Mesendoderm (in vitro differentiated cells): Measurements from ENCODE around the gene RALGDS.
"Not testable (repeated sequence)": the region's sequence is repeated elsewhere in the genome, so short reads cannot be mapped to it uniquely, and the experiment has no call there.

Experiments used
- DNase-seq: peaks from one replicate; pipeline ENCODE4 v3.0.0; 2013
- H2AK5ac ChIP-seq: 2 replicates; pipeline ENCODE4 v1.6.1; 2013; ENCODE audit warnings: low read length, inconsistent platforms
- H2BK120ac ChIP-seq: 2 replicates; pipeline ENCODE4 v1.6.1; 2013; ENCODE audit warnings: low read depth, mild to moderate bottlenecking, low read length, moderate library complexity, mixed read lengths
- H2BK15ac ChIP-seq: replicated peaks from 2 replicates; pipeline ENCODE4 v1.6.1; 2013; ENCODE audit warnings: low read depth, mild to moderate bottlenecking, moderate library complexity
- H2BK5ac ChIP-seq: 2 replicates; pipeline ENCODE4 v1.6.1; 2013; ENCODE audit warnings: low read length, inconsistent platforms
- H3K18ac ChIP-seq: 2 replicates; pipeline ENCODE4 v1.6.1; 2013; ENCODE audit warnings: mild to moderate bottlenecking, low read length, mixed read lengths
- H3K23ac ChIP-seq: one replicate; pipeline ENCODE4 v1.6.1; 2013; ENCODE audit warnings: low read length
- H3K27ac ChIP-seq: 2 replicates; pipeline ENCODE4 v1.5.1; 2013; ENCODE audit warnings: low read depth, mild to moderate bottlenecking, inconsistent platforms, low read length, moderate library complexity
- H3K27me3 ChIP-seq: 2 replicates; pipeline ENCODE4 v1.6.1; 2013; ENCODE audit warnings: low read length, control low read depth, mild to moderate bottlenecking, inconsistent platforms; ENCODE audit not compliant: insufficient read depth, poor library complexity
- H3K36me3 ChIP-seq: 2 replicates; pipeline ENCODE4 v1.6.1; 2013; ENCODE audit warnings: low read length, inconsistent platforms; ENCODE audit not compliant: control insufficient read depth, insufficient read depth
- H3K4ac ChIP-seq: one replicate; pipeline ENCODE4 v1.6.1; 2013; ENCODE audit warnings: low read depth, mild to moderate bottlenecking, low read length, moderate library complexity
- H3K4me1 ChIP-seq: 2 replicates; pipeline ENCODE4 v1.6.1; 2013; ENCODE audit warnings: low read depth, low read length, inconsistent platforms; ENCODE audit not compliant: control insufficient read depth
- H3K4me2 ChIP-seq: 2 replicates; pipeline ENCODE4 v1.6.1; 2013; ENCODE audit warnings: low read length
- H3K4me3 ChIP-seq: 2 replicates; pipeline ENCODE4 v1.5.1; 2013; ENCODE audit warnings: mild to moderate bottlenecking, low read length
- H3K56ac ChIP-seq: one replicate; pipeline ENCODE4 v1.6.1; 2013; ENCODE audit warnings: low read length
- H3K79me1 ChIP-seq: 2 replicates; pipeline ENCODE4 v1.6.1; 2013; ENCODE audit warnings: low read length, inconsistent platforms
- H3K79me2 ChIP-seq: 2 replicates; pipeline ENCODE4 v1.6.1; 2013; ENCODE audit warnings: mild to moderate bottlenecking, low read length; ENCODE audit not compliant: control insufficient read depth, insufficient read depth
- H3K9ac ChIP-seq: 2 replicates; pipeline ENCODE4 v1.6.1; 2013; ENCODE audit warnings: low read length, inconsistent platforms
- H4K5ac ChIP-seq: one replicate; pipeline ENCODE4 v1.6.1; 2013; ENCODE audit warnings: low read length
- H4K8ac ChIP-seq: one replicate; pipeline ENCODE4 v1.6.1; 2013; ENCODE audit warnings: low read depth, mild to moderate bottlenecking, control low read depth, low read length, moderate library complexity
- WGBS: extraction: QIAGEN DNeasy Blood & Tissue Kit; methylation state at CpG from one replicate; pipeline ENCODE4 v1.1.7; 2013; ENCODE audit warnings: low lambda C conversion rate, missing lambda C conversion rate; ENCODE audit not compliant: insufficient coverage; ENCODE audit errors: extremely low coverage; 5-methylcytosine and 5-hydroxymethylcytosine counted together

RALGDS gene

GRCh38 chr9:133074111-133074651, 46.9 kb downstream of the RALGDS start:
- no peak overlapping the region for H2BK120ac ChIP-seq
- no peak overlapping the region for H3K23ac ChIP-seq
- H2BK5ac ChIP-seq = no peak overlapping the region
- H3K4me2 ChIP-seq = no peak overlapping the region
- no peak overlapping the region for H3K56ac ChIP-seq
- no peak overlapping the region for H3K4me3 ChIP-seq
- no peaks in the 10 kb centered on the region for H3K36me3 ChIP-seq
- no peaks in the 10 kb centered on the region for H3K79me1 ChIP-seq
- no peak overlapping the region for H3K4ac ChIP-seq
- H4K5ac ChIP-seq = no peak overlapping the region
- no peaks in the 10 kb centered on the region for H3K79me2 ChIP-seq
- no peak overlapping the region for H2BK15ac ChIP-seq
- H3K18ac ChIP-seq = no peak overlapping the region
- H3K4me1 ChIP-seq = no peaks in the 10 kb centered on the region
- H3K9ac ChIP-seq = no peak overlapping the region
- DNase-seq = no peak
- H4K8ac ChIP-seq = no peak overlapping the region
- H3K27ac ChIP-seq = no peak overlapping the region
- H3K27me3 ChIP-seq = no peaks in the 10 kb centered on the region
- H2AK5ac ChIP-seq = no peak overlapping the region
- no CpG with 5 or more reads among the region's 8 CpGs for WGBS

DNA sequence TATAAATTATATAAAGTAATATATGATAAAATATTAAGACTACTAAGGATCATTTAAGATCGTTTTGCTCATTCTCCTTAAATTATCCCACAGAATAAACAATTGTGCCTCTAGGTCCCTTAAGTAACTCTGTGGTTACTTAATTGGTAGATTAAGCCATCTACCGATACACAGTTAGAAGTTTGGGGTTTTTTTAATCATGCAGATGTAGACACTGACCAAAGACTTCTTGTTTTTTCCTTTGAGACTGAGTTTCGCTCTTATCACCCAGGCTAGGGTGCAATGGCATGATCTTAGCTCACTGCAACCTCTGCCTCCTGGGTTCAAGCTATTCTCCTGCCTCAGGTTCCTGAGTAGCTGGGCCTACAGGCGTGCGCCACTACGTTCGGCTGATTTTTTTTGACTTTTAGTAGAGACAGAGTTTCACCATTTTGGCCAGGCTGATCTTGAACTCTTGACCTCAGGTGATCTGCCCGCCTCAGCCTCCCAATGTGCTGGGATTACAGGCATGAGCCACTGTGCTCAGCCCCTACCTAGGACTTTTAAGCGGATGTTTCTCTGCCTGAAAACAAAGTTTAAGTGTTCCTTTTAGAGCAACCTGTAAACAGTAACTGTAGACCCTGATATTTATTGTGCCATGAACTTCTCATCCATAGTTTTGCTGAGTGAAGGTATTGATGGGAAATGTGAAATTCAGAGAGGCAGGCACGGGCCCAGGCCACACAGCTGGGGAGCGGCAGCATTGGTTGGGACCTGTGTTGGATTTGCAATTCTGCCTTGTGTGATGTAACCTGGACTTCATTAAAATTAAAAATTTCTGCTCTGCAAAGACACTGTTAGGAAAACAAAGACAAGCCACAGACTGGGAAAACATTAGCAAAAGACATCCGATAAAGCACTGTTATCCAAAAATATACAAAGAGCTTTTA, 47.7 kb downstream of the RALGDS start:
- no peaks in the 10 kb centered on the region for H3K27me3 ChIP-seq
- no peak overlapping the region for H4K8ac ChIP-seq
- H3K27ac ChIP-seq = no peak overlapping the region
- H3K4me1 ChIP-seq = no peaks in the 10 kb centered on the region
- H2AK5ac ChIP-seq = no peak overlapping the region
- H3K56ac ChIP-seq = no peak overlapping the region
- no CpG with 5 or more reads among the region's 12 CpGs for WGBS
- no peak overlapping the region for H2BK15ac ChIP-seq
- no peak overlapping the region for H3K4me3 ChIP-seq
- H3K79me2 ChIP-seq = no peaks in the 10 kb centered on the region
- DNase-seq = no peak
- H4K5ac ChIP-seq = no peak overlapping the region
- H3K4ac ChIP-seq = no peak overlapping the region
- no peak overlapping the region for H3K23ac ChIP-seq
- no peak overlapping the region for H3K4me2 ChIP-seq
- no peak overlapping the region for H2BK5ac ChIP-seq
- H3K18ac ChIP-seq = no peak overlapping the region
- H3K79me1 ChIP-seq = no peaks in the 10 kb centered on the region
- no peaks in the 10 kb centered on the region for H3K36me3 ChIP-seq
- H3K9ac ChIP-seq = no peak overlapping the region
- no peak overlapping the region for H2BK120ac ChIP-seq

- H4K8ac ChIP-seq, H3K36me3 ChIP-seq, H2BK120ac ChIP-seq, H3K4me2 ChIP-seq, H3K9ac ChIP-seq, H3K23ac ChIP-seq, H3K79me1 ChIP-seq, H3K27ac ChIP-seq, H2BK15ac ChIP-seq, H3K79me2 ChIP-seq, H2BK5ac ChIP-seq, H2AK5ac ChIP-seq, H3K18ac ChIP-seq, H3K4ac ChIP-seq, H3K4me1 ChIP-seq, H3K27me3 ChIP-seq, H3K56ac ChIP-seq, DNase-seq, H3K4me3 ChIP-seq, H4K5ac ChIP-seq: not testable (repeated sequence)
- no CpG with 5 or more reads among the region's 5 CpGs for WGBS
These were observed 48.8 kb downstream of the RALGDS start for GRCh38 chr9:133072210-133072609.

DNA sequence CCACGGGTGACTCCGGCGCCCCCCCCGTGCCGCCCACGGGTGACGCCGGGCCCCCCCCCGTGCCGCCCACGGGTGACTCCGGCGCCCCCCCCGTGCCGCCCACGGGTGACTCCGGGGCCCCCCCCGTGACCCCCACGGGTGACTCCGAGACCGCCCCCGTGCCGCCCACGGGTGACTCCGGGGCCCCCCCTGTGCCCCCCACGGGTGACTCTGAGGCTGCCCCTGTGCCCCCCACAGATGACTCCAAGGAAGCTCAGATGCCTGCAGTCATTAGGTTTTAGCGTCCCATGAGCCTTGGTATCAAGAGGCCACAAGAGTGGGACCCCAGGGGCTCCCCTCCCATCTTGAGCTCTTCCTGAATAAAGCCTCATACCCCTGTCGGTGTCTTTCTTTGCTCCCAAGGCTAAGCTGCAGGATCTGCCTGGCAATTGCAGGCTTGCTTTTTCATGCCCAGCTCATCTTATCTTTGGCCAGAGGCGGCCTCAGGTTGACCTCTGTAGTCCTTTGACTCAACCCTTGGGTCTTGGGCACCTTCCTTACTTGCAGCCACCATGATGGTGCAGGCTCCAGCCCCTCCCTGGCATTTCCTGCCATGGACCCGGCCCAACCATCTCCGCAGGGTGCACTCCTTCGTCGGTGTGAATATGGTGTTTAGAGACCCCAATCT, 49.4 kb downstream of the RALGDS start:
- Histone ChIP-seq H3K4me1 (no peaks in the 10 kb centered on the region), H3K4me2 (no peak overlapping the region), H3K18ac (no peak overlapping the region), H2BK5ac (no peak overlapping the region), H3K79me2 (no peaks in the 10 kb centered on the region), H3K56ac (no peak overlapping the region), H4K5ac (no peak overlapping the region), H2AK5ac (no peak overlapping the region), H3K27me3 (no peaks in the 10 kb centered on the region), H3K9ac (no peak overlapping the region), H3K4me3 (no peak overlapping the region), H3K27ac (no peak overlapping the region), H3K36me3 (no peaks in the 10 kb centered on the region), H2BK15ac (no peak overlapping the region), H3K79me1 (no peaks in the 10 kb centered on the region), H4K8ac (no peak overlapping the region), H3K4ac (no peak overlapping the region), H3K23ac (no peak overlapping the region), H2BK120ac (no peak overlapping the region)
- DNase-seq = no peak
- WGBS = no CpG with 5 or more reads among the region's 33 CpGs

GRCh38 chr9:133070985-133071384, 50.1 kb downstream of the RALGDS start:
- not testable (repeated sequence) for H3K56ac ChIP-seq, H2BK120ac ChIP-seq, H3K9ac ChIP-seq, H2AK5ac ChIP-seq, H2BK5ac ChIP-seq, H2BK15ac ChIP-seq, H3K27ac ChIP-seq, H4K5ac ChIP-seq, H3K4me1 ChIP-seq, H3K36me3 ChIP-seq, H3K79me1 ChIP-seq, H4K8ac ChIP-seq, H3K4me2 ChIP-seq, H3K4me3 ChIP-seq, H3K18ac ChIP-seq, H3K27me3 ChIP-seq, DNase-seq, H3K23ac ChIP-seq, H3K79me2 ChIP-seq, H3K4ac ChIP-seq
- WGBS = no CpG with 5 or more reads among the region's 31 CpGs
